ENCODE results near the gene SCNN1A. TPM values are rescaled to one million over a fixed set of nuclear protein-coding genes. Genes with fewer than 3 reads are reported as not detected.
"Not testable (repeated sequence)": the region's sequence is repeated elsewhere in the genome, so short reads cannot be mapped to it uniquely, and the experiment has no call there.

Gene SCNN1A
- total RNA-seq, 2 experiments from 2014 or later = 0.35 to 1.0 TPM

DNA sequence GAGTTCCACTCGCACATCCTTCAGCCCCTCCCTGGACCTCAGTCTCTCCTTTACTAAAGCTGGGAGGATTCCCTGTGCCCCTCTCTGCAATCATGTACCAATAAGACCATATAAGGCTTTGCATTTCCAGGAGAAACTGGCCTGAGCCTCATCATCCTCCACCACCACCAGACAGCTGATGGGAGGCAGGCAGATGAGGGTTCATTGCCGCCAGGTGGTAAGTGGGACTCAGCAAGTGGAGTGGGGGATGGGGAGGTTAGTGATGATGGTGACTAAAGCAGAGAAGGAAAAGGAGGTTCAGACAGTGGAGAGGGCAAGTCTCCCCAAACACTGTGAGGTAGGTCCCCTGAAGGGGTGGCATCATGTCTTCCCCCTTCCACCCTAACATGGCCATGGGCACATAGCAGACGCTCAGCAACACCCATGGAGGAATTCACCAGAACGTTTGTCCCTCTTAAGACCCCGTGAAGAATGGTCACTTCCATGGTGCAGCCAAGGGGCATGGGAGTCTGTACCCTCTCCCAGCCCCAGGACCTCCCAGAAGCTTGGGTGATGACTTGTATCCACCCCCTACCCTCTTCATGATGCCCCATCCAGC, 29.0 kb downstream of the SCNN1A start:
- Histone ChIP-seq H2AFZ (ENCODE audit: low read length) (peak overlapping the region; percentile 56; the same call in 1 of the 2 replicates), H3K4me1 (ENCODE audit: insufficient read depth, low read length, poor library complexity, severe bottlenecking) (peaks cover 46% of the 10 kb centered on the region), H3K9me2 (ENCODE audit: insufficient read depth, low read length) (no peaks in the 10 kb centered on the region), H3K27ac (ENCODE audit: low read depth, low read length, poor library complexity, severe bottlenecking) (no peak overlapping the region), H3K4me3 (ENCODE audit: low read depth, low read length, poor library complexity, severe bottlenecking) (no peak overlapping the region), H4K20me1 (ENCODE audit: insufficient read depth, low read length) (no peaks in the 10 kb centered on the region), H3K4me2 (ENCODE audit: low read length) (peak overlapping the region; percentile 17; the same call in 1 of the 2 replicates), H3K9me3 (ENCODE audit: low read length) (no peaks in the 10 kb centered on the region), H3K36me3 (ENCODE audit: insufficient read depth, low read length) (no peaks in the 10 kb centered on the region), H3K79me2 (ENCODE audit: insufficient read depth, low read depth, low read length) (peaks cover 6% of the 10 kb centered on the region; the same call in 1 of the 2 replicates)
- DNase-seq (ENCODE audit: low spot score) = no peak
- intact Hi-C loops (cut with micrococcal nuclease; ENCODE audit: unreplicated experiment) = no loop called here
- CTCF ChIA-PET (ENCODE audit: unreplicated experiment) = interaction anchor here (1.0 to 3.0 kb wide), 4 partner anchors 10 to 31 kb away, joined by 3 to 18 read pairs (median 4); no protein-coding TSS in a partner anchor
- TF ChIP-seq EZH2phosphoT487 (IDR thresholded peaks at IDR 0.05; ENCODE audit: borderline replicate concordance, low read depth, low read length) = no peak
- TF ChIP-seq, protein P1, sequence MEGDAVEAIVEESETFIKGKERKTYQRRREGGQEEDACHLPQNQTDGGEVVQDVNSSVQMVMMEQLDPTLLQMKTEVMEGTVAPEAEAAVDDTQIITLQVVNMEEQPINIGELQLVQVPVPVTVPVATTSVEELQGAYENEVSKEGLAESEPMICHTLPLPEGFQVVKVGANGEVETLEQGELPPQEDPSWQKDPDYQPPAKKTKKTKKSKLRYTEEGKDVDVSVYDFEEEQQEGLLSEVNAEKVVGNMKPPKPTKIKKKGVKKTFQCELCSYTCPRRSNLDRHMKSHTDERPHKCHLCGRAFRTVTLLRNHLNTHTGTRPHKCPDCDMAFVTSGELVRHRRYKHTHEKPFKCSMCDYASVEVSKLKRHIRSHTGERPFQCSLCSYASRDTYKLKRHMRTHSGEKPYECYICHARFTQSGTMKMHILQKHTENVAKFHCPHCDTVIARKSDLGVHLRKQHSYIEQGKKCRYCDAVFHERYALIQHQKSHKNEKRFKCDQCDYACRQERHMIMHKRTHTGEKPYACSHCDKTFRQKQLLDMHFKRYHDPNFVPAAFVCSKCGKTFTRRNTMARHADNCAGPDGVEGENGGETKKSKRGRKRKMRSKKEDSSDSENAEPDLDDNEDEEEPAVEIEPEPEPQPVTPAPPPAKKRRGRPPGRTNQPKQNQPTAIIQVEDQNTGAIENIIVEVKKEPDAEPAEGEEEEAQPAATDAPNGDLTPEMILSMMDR (conservative IDR thresholded peaks at IDR 0.05; ENCODE audit: low read length) = no peak
- POLR2A ChIA-PET = interaction anchor here (0.6 to 3.5 kb wide), 4 partner anchors 10 to 96 kb away, joined by 5 to 19 read pairs (median 12); no protein-coding TSS in a partner anchor
- BruUV-seq (replicated peaks) = no TSS peak

DNA sequence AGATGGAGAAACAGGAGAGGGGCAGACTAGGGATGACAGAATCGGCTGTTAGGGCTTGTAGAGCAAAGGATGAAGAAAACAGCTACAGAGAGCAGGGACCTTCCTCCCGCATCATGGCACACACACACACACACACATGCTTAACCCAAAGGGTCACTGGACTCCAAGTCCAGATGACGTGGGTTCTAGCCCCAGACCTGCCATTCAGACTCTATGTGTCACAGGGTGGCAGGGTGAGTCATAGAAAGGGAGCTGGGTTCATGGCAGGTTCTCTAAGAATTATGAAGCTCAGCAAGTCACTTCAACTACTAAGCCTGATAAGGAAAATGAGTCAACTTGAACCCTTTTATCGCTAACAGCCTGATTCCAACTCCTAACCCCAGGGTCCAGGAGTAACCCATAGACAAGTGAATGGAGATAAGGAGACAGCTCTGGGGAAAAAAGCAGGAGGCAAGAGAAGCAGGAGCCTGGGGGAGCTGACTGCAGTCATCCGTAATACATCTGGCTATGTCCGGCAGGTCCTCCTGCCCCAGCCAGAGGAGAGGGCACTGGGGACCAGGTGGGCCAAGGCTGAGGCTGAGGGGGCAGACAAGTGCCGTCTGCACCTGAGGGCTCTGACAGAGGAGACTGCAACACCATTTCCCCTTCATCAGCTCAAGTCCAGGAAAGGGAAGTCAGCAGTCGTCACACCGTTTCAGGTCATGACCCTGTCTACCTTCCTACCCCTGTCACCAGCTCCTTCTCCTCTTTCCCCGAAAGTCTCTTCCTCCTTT, 29.9 kb downstream of the SCNN1A start:
- peak overlapping the region; percentile 56; the same call in 1 of the 2 replicates for H2AFZ ChIP-seq (ENCODE audit: low read length)
- peaks cover 14% of the 10 kb centered on the region; the same call in 1 of the 2 replicates for H3K79me2 ChIP-seq (ENCODE audit: insufficient read depth, low read depth, low read length)
- H3K27ac ChIP-seq (ENCODE audit: low read depth, low read length, poor library complexity, severe bottlenecking) = no peak overlapping the region
- POLR2A ChIA-PET = interaction anchor here (0.5 to 3.5 kb wide), 8 partner anchors 10 to 265 kb away, joined by 3 to 19 read pairs (median 5); no protein-coding TSS in a partner anchor
- peak overlapping the region; percentile 17; the same call in 1 of the 2 replicates for H3K4me2 ChIP-seq (ENCODE audit: low read length)
- DNase-seq (ENCODE audit: low spot score) = peak; percentile 53
- H3K9me3 ChIP-seq (ENCODE audit: low read length) = no peaks in the 10 kb centered on the region
- H4K20me1 ChIP-seq (ENCODE audit: insufficient read depth, low read length) = no peaks in the 10 kb centered on the region
- peaks cover 48% of the 10 kb centered on the region for H3K4me1 ChIP-seq (ENCODE audit: insufficient read depth, low read length, poor library complexity, severe bottlenecking)
- CTCF ChIA-PET (ENCODE audit: unreplicated experiment) = interaction anchor here (0.6 to 3.0 kb wide), 6 partner anchors 11 to 31 kb away, joined by 3 to 18 read pairs (median 3); no protein-coding TSS in a partner anchor
- TF ChIP-seq EZH2phosphoT487 (IDR thresholded peaks at IDR 0.05; ENCODE audit: borderline replicate concordance, low read depth, low read length) = no peak
- TF ChIP-seq, protein P1 (conservative IDR thresholded peaks at IDR 0.05; ENCODE audit: low read length) = no peak
- no peaks in the 10 kb centered on the region for H3K36me3 ChIP-seq (ENCODE audit: insufficient read depth, low read length)
- H3K4me3 ChIP-seq (ENCODE audit: low read depth, low read length, poor library complexity, severe bottlenecking) = no peak overlapping the region
- no peaks in the 10 kb centered on the region for H3K9me2 ChIP-seq (ENCODE audit: insufficient read depth, low read length)
- no TSS peak for BruUV-seq (replicated peaks)
- intact Hi-C loops (cut with micrococcal nuclease; ENCODE audit: unreplicated experiment) = no loop called here

GRCh38 chr12:6344101-6344660, 31.2 kb downstream of the SCNN1A start:
- H3K27ac ChIP-seq (ENCODE audit: low read depth, low read length, poor library complexity, severe bottlenecking); H3K9me2 ChIP-seq (ENCODE audit: insufficient read depth, low read length); H3K36me3 ChIP-seq (ENCODE audit: insufficient read depth, low read length); BruUV-seq (replicated peaks); DNase-seq (ENCODE audit: low spot score); H3K4me3 ChIP-seq (ENCODE audit: low read depth, low read length, poor library complexity, severe bottlenecking); H2AFZ ChIP-seq (ENCODE audit: low read length); H3K4me2 ChIP-seq (ENCODE audit: low read length); intact Hi-C loops (cut with micrococcal nuclease; ENCODE audit: unreplicated experiment); H3K9me3 ChIP-seq (ENCODE audit: low read length); H4K20me1 ChIP-seq (ENCODE audit: insufficient read depth, low read length): not testable (repeated sequence)
- peaks cover 22% of the 10 kb centered on the region; the same call in 1 of the 2 replicates for H3K79me2 ChIP-seq (ENCODE audit: insufficient read depth, low read depth, low read length)
- ChIA-PET POLR2A (interaction anchor here (0.5 to 3.3 kb wide), 5 partner anchors 9 to 76 kb away, joined by 6 to 15 read pairs (median 6); no protein-coding TSS in a partner anchor), CTCF (ENCODE audit: unreplicated experiment) (interaction anchor here (0.8 to 3.0 kb wide), 5 partner anchors 8 to 19 kb away, joined by 3 to 18 read pairs (median 3); no protein-coding TSS in a partner anchor)
- peaks cover 61% of the 10 kb centered on the region for H3K4me1 ChIP-seq (ENCODE audit: insufficient read depth, low read length, poor library complexity, severe bottlenecking)
